ENCODE data around the gene TIMP4. TPM values are rescaled to one million over a fixed set of nuclear protein-coding genes. Genes with fewer than 3 reads are reported as not detected.

TIMP4 gene
- polyA plus RNA-seq, 3 donors, result 0.04 TPM; not detected in 2

- H3K9ac ChIP-seq (ENCODE audit: insufficient read depth, low read length, poor library complexity, severe bottlenecking), result peak overlapping the region; percentile 50
- peaks cover under 1 to 4% of the 10 kb centered on the region in 2 donors for H3K9me3 ChIP-seq (replicated peaks in 1 of 2; ENCODE audit: control insufficient read depth in 1 of 2, insufficient read depth in 1 of 2, low read length in 2 of 2)
- peak overlapping the region in 1 of 3 experiments; percentile 52 for H3K4me3 ChIP-seq (replicated peaks in 1 of 3; ENCODE audit: low read depth in 2 of 3, low read length in 3 of 3)
- H3K4me1 ChIP-seq (ENCODE audit: control insufficient read depth in 1 of 2, insufficient read depth in 2 of 2, low read length in 2 of 2), result peaks cover 35 to 39% of the 10 kb centered on the region in 2 donors
- peak overlapping the region; percentile 60 for H2AFZ ChIP-seq (ENCODE audit: insufficient read depth, low read depth, low read length, poor library complexity, severe bottlenecking)
- DNase-seq, result peak in 2 of 3 donors; percentile 83 to 84
- 14% methylated on average over 5 of the region's 6 CpGs for WGBS (ENCODE audit: insufficient coverage)
- H3K4me2 ChIP-seq (replicated peaks; ENCODE audit: extremely low read depth, low read length, poor library complexity, severe bottlenecking), result peak overlapping the region; percentile 55
- H3K27ac ChIP-seq (ENCODE audit: low read depth in 1 of 2, low read length in 2 of 2), result peak overlapping the region; percentile 66 to 84
- no peaks in the 10 kb centered on the region for H3K36me3 ChIP-seq (replicated peaks in 1 of 2; ENCODE audit: control insufficient read depth in 1 of 2, insufficient read depth in 2 of 2, low read length in 2 of 2)
- H3K36me3 Mint-ChIP-seq, result peaks cover under 1 to 1% of the 10 kb centered on the region in 2 donors
- peak overlapping the region; percentile 12 to 48 for H3K4me3 Mint-ChIP-seq
- H3K27ac Mint-ChIP-seq, result peak overlapping the region; percentile 73 to 92 (median 83)
- no peaks in the 10 kb centered on the region for H4K20me1 ChIP-seq (ENCODE audit: insufficient read depth, low read length)
- no peaks in the 10 kb centered on the region for H3K79me2 ChIP-seq (ENCODE audit: insufficient read depth, low read length)
- H3K9me3 Mint-ChIP-seq, result peaks cover 3 to 6% (median 5%) of the 10 kb centered on the region in 7 donors
- no peak for TF ChIP-seq CTCF (IDR thresholded peaks at IDR 0.05)
- H3K27me3 ChIP-seq (ENCODE audit: control insufficient read depth in 2 of 2, insufficient read depth in 2 of 2, low read length in 2 of 2), result no peaks in the 10 kb centered on the region
- intact Hi-C loops (cut with micrococcal nuclease), result loop anchor here (5.0 kb wide), 1 partner anchor 41 kb away; no protein-coding TSS in a partner anchor
- peaks cover 0 to 4% (median 0%) of the 10 kb centered on the region in 3 donors for H3K27me3 Mint-ChIP-seq (ENCODE audit: low read depth in 3 of 3)
- peaks cover 41% of the 10 kb centered on the region for H3K4me1 Mint-ChIP-seq
Measured at GRCh38 chr3:12178091-12178820, 19.5 kb upstream of the TIMP4 start.

- intact Hi-C loops (cut with micrococcal nuclease), result loop anchor here (5.0 kb wide), 1 partner anchor 40 kb away; no protein-coding TSS in a partner anchor
- 100% methylated on average over 1 of the region's 2 CpGs for WGBS (ENCODE audit: insufficient coverage)
- no peak for TF ChIP-seq CTCF (IDR thresholded peaks at IDR 0.05)
- H3K36me3 Mint-ChIP-seq, result peaks cover 4 to 5% of the 10 kb centered on the region in 2 donors
- peaks cover 35 to 39% of the 10 kb centered on the region in 2 donors for H3K4me1 ChIP-seq (ENCODE audit: control insufficient read depth in 1 of 2, insufficient read depth in 2 of 2, low read length in 2 of 2)
- no peaks in the 10 kb centered on the region for H4K20me1 ChIP-seq (ENCODE audit: insufficient read depth, low read length)
- DNase-seq, result peak in 1 of 3 donors; percentile 20
- H3K4me3 Mint-ChIP-seq, result no peak overlapping the region
- no peaks in the 10 kb centered on the region for H3K36me3 ChIP-seq (replicated peaks in 1 of 2; ENCODE audit: control insufficient read depth in 1 of 2, insufficient read depth in 2 of 2, low read length in 2 of 2)
- peak overlapping the region; percentile 50 for H3K9ac ChIP-seq (ENCODE audit: insufficient read depth, low read length, poor library complexity, severe bottlenecking)
- no peaks in the 10 kb centered on the region for H3K27me3 ChIP-seq (ENCODE audit: control insufficient read depth in 2 of 2, insufficient read depth in 2 of 2, low read length in 2 of 2)
- no peaks in the 10 kb centered on the region for H3K79me2 ChIP-seq (ENCODE audit: insufficient read depth, low read length)
- peak overlapping the region in 1 of 3 experiments; percentile 52 for H3K4me3 ChIP-seq (replicated peaks in 1 of 3; ENCODE audit: low read depth in 2 of 3, low read length in 3 of 3)
- H3K9me3 ChIP-seq (replicated peaks in 1 of 2; ENCODE audit: control insufficient read depth in 1 of 2, insufficient read depth in 1 of 2, low read length in 2 of 2), result peaks cover 12 to 13% of the 10 kb centered on the region in 2 donors
- H2AFZ ChIP-seq (ENCODE audit: insufficient read depth, low read depth, low read length, poor library complexity, severe bottlenecking), result no peak overlapping the region
- H3K27ac ChIP-seq (ENCODE audit: low read depth in 1 of 2, low read length in 2 of 2), result peak overlapping the region in 1 of 2 donors; percentile 84
- H3K4me1 Mint-ChIP-seq, result peaks cover 41% of the 10 kb centered on the region
- H3K27ac Mint-ChIP-seq, result peak overlapping the region in 5 of 7 donors; percentile 70 to 92 (median 83)
- H3K27me3 Mint-ChIP-seq (ENCODE audit: low read depth in 3 of 3), result peaks cover 0 to 4% (median 1%) of the 10 kb centered on the region in 3 donors
- H3K4me2 ChIP-seq (replicated peaks; ENCODE audit: extremely low read depth, low read length, poor library complexity, severe bottlenecking), result peak overlapping the region; percentile 55
- H3K9me3 Mint-ChIP-seq, result peaks cover 9 to 15% (median 13%) of the 10 kb centered on the region in 7 donors
Measured at GRCh38 chr3:12177126-12177525, 18.4 kb upstream of the TIMP4 start.
